GM12892 (cell line): ENCODE results near the gene NEDD1.

Experiments used
- POLR2AphosphoS5 ChIP-seq: IDR thresholded peaks from 2 replicates; pipeline ENCODE4 v1.6.1; 2011; ENCODE audit warnings: low read depth, low read length, control low read depth
- TAF1 ChIP-seq: IDR thresholded peaks from 2 replicates; pipeline ENCODE4 v1.6.1; 2011; ENCODE audit warnings: low read depth, mild to moderate bottlenecking, control low read depth, low read length, borderline replicate concordance

DNA sequence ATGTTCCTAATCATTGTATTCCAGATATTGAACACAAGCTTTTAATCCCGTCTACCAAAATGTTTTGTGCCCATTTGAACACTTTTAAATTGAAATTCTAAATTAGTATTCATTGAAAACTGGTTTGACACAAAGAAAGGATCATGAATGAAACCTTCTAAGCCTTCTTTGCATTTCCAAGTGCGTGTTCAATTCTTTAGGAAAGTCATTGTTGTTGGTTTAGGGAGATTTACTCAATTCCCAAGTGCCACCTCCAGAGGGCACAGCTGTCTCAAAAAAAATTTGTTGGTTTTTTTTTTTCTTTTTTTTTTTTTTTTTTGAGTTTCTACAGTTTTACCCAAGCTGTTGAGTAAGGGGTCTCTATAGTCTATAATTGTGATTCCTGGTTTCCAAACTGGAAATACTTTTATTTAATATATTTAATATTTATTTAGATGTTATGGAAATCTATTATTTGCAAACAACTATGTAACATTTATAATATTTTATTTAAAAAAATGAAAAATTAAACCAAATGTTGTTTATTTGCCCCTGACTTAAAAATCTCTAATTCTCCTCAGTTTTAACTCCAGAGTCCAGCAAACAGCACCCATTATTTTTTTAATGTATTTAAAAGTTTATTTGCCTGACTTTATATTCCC, 79.9 kb downstream of the NEDD1 start:
- TF ChIP-seq POLR2AphosphoS5 (no peak), TAF1 (no peak)
